Neural progenitor cell (in vitro differentiated cells): Measurements from ENCODE around the gene QKI. TPM values are rescaled to one million over a fixed set of nuclear protein-coding genes. Genes with fewer than 3 reads are reported as not detected.

Source experiments
- DNase-seq: peaks from one replicate; pipeline ENCODE4 v3.0.0-alpha.2; 2016; ENCODE audit warnings: low spot score
- H2AFZ ChIP-seq: fragments of 200-600 bp; sonication (generic); replicated peaks from 2 replicates; pipeline ENCODE4 v1.6.1; 2016; ENCODE audit warnings: antibody characterized with exemption
- H3F3A ChIP-seq: fragments of 200-600 bp; sonication (generic); 2 replicates; pipeline ENCODE4 v1.6.1; 2016; ENCODE audit warnings: antibody characterized with exemption, low read depth
- H3K27ac ChIP-seq: fragments of 200-600 bp; sonication (generic); 2 replicates; pipeline ENCODE4 v1.5.1; 2016; ENCODE audit warnings: mild to moderate bottlenecking
- H3K27me3 ChIP-seq: fragments of 200-600 bp; sonication (generic); 2 replicates; pipeline ENCODE4 v1.6.1; 2016; ENCODE audit warnings: mild to moderate bottlenecking, moderate library complexity
- H3K36me3 ChIP-seq: fragments of 200-600 bp; sonication (generic); 2 replicates; pipeline ENCODE4 v1.5.1; 2016
- H3K4me1 ChIP-seq: fragments of 200-600 bp; sonication (generic); 2 replicates; pipeline ENCODE4 v1.6.1; 2016; ENCODE audit warnings: mixed run types
- H3K4me2 ChIP-seq: fragments of 200-600 bp; sonication (generic); 2 replicates; pipeline ENCODE4 v1.6.1; 2016
- H3K4me3 ChIP-seq: fragments of 200-600 bp; sonication (generic); 2 replicates; pipeline ENCODE4 v1.5.1; 2016
- H3K79me2 ChIP-seq: fragments of 200-600 bp; sonication (generic); 2 replicates; pipeline ENCODE4 v1.6.1; 2016; ENCODE audit warnings: low read depth
- H3K9ac ChIP-seq: fragments of 200-600 bp; sonication (generic); 2 replicates; pipeline ENCODE4 v1.6.1; 2016
- H3K9me3 ChIP-seq: fragments of 200-600 bp; sonication (generic); 2 replicates; pipeline ENCODE4 v1.5.1; 2016; ENCODE audit warnings: low read depth
- H4K20me1 ChIP-seq: fragments of 200-600 bp; sonication (generic); 2 replicates; pipeline ENCODE4 v1.6.1; 2016; ENCODE audit warnings: low read depth
- H3K27ac Mint-ChIP-seq: 3 replicates; pipeline ENCODE4 v1.8.0; 2021; ENCODE audit warnings: mixed read lengths
- H3K27me3 Mint-ChIP-seq: 2 replicates; pipeline ENCODE4 v1.8.0; 2022; ENCODE audit warnings: low read depth, mild to moderate bottlenecking, inconsistent platforms, moderate library complexity, mixed read lengths; ENCODE audit not compliant: insufficient read depth
- H3K36me3 Mint-ChIP-seq: 3 replicates; pipeline ENCODE4 v1.8.0; 2021; ENCODE audit warnings: mixed read lengths
- H3K4me1 Mint-ChIP-seq: 3 replicates; pipeline ENCODE4 v1.8.0; 2021; ENCODE audit warnings: mixed read lengths
- H3K4me3 Mint-ChIP-seq: 3 replicates; pipeline ENCODE4 v1.8.0; 2021; ENCODE audit warnings: mild to moderate bottlenecking, moderate library complexity, mixed read lengths
- H3K9me3 Mint-ChIP-seq: 3 replicates; pipeline ENCODE4 v1.8.0; 2020; ENCODE audit warnings: mixed read lengths
- CTCF ChIP-seq: fragments of 200-600 bp; sonication (generic); IDR thresholded peaks from 2 replicates; pipeline ENCODE4 v1.5.1; 2017; ENCODE audit warnings: antibody characterized with exemption, mild to moderate bottlenecking
- EZH2 ChIP-seq: fragments of 200-600 bp; sonication (generic); IDR thresholded peaks from 2 replicates; pipeline ENCODE4 v1.6.1; 2017; ENCODE audit warnings: antibody characterized with exemption, mild to moderate bottlenecking, moderate library complexity
- EZH2phosphoT487 ChIP-seq: fragments of 200-600 bp; sonication (generic); IDR thresholded peaks from 2 replicates; pipeline ENCODE4 v1.6.1; 2017; ENCODE audit warnings: antibody characterized with exemption
- total RNA-seq: library from RNA; depleted of rRNA; stranded (reverse); fragments of >200 nt; gene quantifications from 2 replicates; pipeline ENCODE4 v1.2.3, GENCODE V29; 2015; ENCODE audit warnings: low replicate concordance

The QKI gene
- total RNA-seq, 1 donor from 2014 or later = 212 TPM

GRCh38 chr6:163394659-163395058, 19.9 kb upstream of the QKI start:
- Mint-ChIP-seq H3K9me3 (peaks cover 6% of the 10 kb centered on the region), H3K4me3 (no peak overlapping the region), H3K27me3 (peaks cover 14% of the 10 kb centered on the region), H3K27ac (peak overlapping the region; percentile 96), H3K4me1 (peaks cover 84% of the 10 kb centered on the region), H3K36me3 (no peaks in the 10 kb centered on the region)
- no peaks in the 10 kb centered on the region for H3K9me3 ChIP-seq
- no peak overlapping the region for H2AFZ ChIP-seq
- H3K4me2 ChIP-seq = no peak overlapping the region
- no peaks in the 10 kb centered on the region for H4K20me1 ChIP-seq
- no peaks in the 10 kb centered on the region for H3K79me2 ChIP-seq
- H3F3A ChIP-seq = peaks cover 20% of the 10 kb centered on the region
- no peak overlapping the region for H3K9ac ChIP-seq
- H3K4me1 ChIP-seq = peaks cover 35% of the 10 kb centered on the region
- no peaks in the 10 kb centered on the region for H3K36me3 ChIP-seq
- TF ChIP-seq EZH2 (no peak), EZH2phosphoT487 (no peak), CTCF (no peak)
- H3K27me3 ChIP-seq = no peaks in the 10 kb centered on the region
- DNase-seq = no peak
- no peak overlapping the region for H3K27ac ChIP-seq
- no peak overlapping the region for H3K4me3 ChIP-seq

- Histone ChIP-seq H4K20me1 (no peaks in the 10 kb centered on the region), H3K9ac (no peak overlapping the region), H3K4me2 (peak overlapping the region; percentile 77), H3F3A (peaks cover 20% of the 10 kb centered on the region), H2AFZ (no peak overlapping the region), H3K4me3 (no peak overlapping the region), H3K36me3 (no peaks in the 10 kb centered on the region), H3K4me1 (peaks cover 35% of the 10 kb centered on the region), H3K79me2 (no peaks in the 10 kb centered on the region), H3K27me3 (no peaks in the 10 kb centered on the region), H3K9me3 (no peaks in the 10 kb centered on the region), H3K27ac (no peak overlapping the region)
- no peaks in the 10 kb centered on the region for H3K36me3 Mint-ChIP-seq
- peaks cover 14% of the 10 kb centered on the region for H3K27me3 Mint-ChIP-seq
- no peak for DNase-seq
- H3K4me1 Mint-ChIP-seq = peaks cover 85% of the 10 kb centered on the region
- H3K4me3 Mint-ChIP-seq = peak overlapping the region; percentile 48
- TF ChIP-seq EZH2phosphoT487 (no peak), EZH2 (no peak), CTCF (no peak)
- H3K27ac Mint-ChIP-seq = peak overlapping the region; percentile 96
- H3K9me3 Mint-ChIP-seq = peaks cover 6% of the 10 kb centered on the region
Observed at GRCh38 chr6:163395122-163395830, 19.2 kb upstream of the QKI start.

- no peak overlapping the region for H3K27ac ChIP-seq
- H3K9me3 ChIP-seq = no peaks in the 10 kb centered on the region
- H3K79me2 ChIP-seq = no peaks in the 10 kb centered on the region
- Mint-ChIP-seq H3K27ac (peak overlapping the region; percentile 96), H3K4me3 (peak overlapping the region; percentile 67), H3K4me1 (peaks cover 86% of the 10 kb centered on the region), H3K27me3 (peaks cover 14% of the 10 kb centered on the region), H3K36me3 (no peaks in the 10 kb centered on the region), H3K9me3 (peaks cover 6% of the 10 kb centered on the region)
- DNase-seq = no peak
- peaks cover 20% of the 10 kb centered on the region for H3F3A ChIP-seq
- H3K4me1 ChIP-seq = peaks cover 35% of the 10 kb centered on the region
- peak overlapping the region; percentile 77 for H3K4me2 ChIP-seq
- H2AFZ ChIP-seq = no peak overlapping the region
- no peaks in the 10 kb centered on the region for H3K36me3 ChIP-seq
- H3K27me3 ChIP-seq = no peaks in the 10 kb centered on the region
- H3K4me3 ChIP-seq = peak overlapping the region; percentile 38
- no peaks in the 10 kb centered on the region for H4K20me1 ChIP-seq
- H3K9ac ChIP-seq = no peak overlapping the region
- no peak for TF ChIP-seq EZH2phosphoT487
- TF ChIP-seq CTCF = no peak
Observed at GRCh38 chr6:163395831-163396185, 18.7 kb upstream of the QKI start.
